ENCODE measurements around the gene TMEM232.

GRCh38 chr5:110547495-110547894 lies 179.0 kb downstream of the TMEM232 start:
- TF ChIP-seq POLR2AphosphoS5 (IDR thresholded peaks at IDR 0.05; ENCODE audit: low read depth) (no peak), CTCF (IDR thresholded peaks at IDR 0.05; ENCODE audit: insufficient read depth, low read length) (no peak), REST (IDR thresholded peaks at IDR 0.05; ENCODE audit: insufficient replicate concordance, low read depth) (no peak), GABPA (IDR thresholded peaks at IDR 0.05; ENCODE audit: low read depth) (no peak)

Data from HL-60 (cell line).